ENCODE measurements around the gene CEND1. TPM values are rescaled to one million over a fixed set of nuclear protein-coding genes. Genes with fewer than 3 reads are reported as not detected.

The CEND1 gene
- total RNA-seq, result 0.27 and 0.34 TPM in 2 replicates

DNA sequence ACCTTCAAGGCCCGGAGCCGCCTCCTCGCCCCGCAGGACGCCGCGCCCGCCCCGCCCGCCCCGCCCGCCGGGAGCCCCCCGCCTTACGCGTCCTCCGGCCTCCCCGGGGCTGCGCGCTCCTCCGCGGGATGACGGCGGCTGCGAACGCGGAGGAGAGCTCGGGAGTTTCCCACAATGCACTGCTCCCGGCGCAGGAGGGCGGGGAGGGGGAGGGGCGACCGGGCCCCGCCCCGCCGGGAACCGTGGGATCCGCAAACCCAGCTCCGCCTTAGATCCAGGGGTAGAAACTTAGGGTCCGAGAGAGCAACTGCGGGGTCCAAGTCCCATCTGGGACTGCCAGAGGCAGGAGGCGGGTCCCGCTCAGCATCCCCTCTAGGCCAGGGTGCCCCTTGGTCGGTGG, at the start of gene CEND1:
TSS of gene CEND1 (minus strand) at position 148 of the 400 bp plus-strand sequence. CDS start 1,514 bp downstream, outside the sequence.
- ChIA-PET CTCF (no interaction called here), POLR2A (interaction anchor here (1.0 kb wide), 1 partner anchor 19 kb away, joined by 3 read pairs; the partner anchor contains the start of gene RPLP2)
- Mint-ChIP-seq H3K9me3 (no peaks in the 10 kb centered on the region), H3K36me3 (ENCODE audit: low read depth) (peaks cover 19% of the 10 kb centered on the region), H3K4me1 (peaks cover 7% of the 10 kb centered on the region), H3K27me3 (peaks cover 2% of the 10 kb centered on the region), H3K4me3 (peak within 1 kb of the TSS; percentile 35), H3K27ac (no peak within 1 kb of the TSS)
- DNase-seq (no peak), ATAC-seq (ENCODE audit: low read depth) (peak; percentile 68)
- TF ChIP-seq, protein P1, sequence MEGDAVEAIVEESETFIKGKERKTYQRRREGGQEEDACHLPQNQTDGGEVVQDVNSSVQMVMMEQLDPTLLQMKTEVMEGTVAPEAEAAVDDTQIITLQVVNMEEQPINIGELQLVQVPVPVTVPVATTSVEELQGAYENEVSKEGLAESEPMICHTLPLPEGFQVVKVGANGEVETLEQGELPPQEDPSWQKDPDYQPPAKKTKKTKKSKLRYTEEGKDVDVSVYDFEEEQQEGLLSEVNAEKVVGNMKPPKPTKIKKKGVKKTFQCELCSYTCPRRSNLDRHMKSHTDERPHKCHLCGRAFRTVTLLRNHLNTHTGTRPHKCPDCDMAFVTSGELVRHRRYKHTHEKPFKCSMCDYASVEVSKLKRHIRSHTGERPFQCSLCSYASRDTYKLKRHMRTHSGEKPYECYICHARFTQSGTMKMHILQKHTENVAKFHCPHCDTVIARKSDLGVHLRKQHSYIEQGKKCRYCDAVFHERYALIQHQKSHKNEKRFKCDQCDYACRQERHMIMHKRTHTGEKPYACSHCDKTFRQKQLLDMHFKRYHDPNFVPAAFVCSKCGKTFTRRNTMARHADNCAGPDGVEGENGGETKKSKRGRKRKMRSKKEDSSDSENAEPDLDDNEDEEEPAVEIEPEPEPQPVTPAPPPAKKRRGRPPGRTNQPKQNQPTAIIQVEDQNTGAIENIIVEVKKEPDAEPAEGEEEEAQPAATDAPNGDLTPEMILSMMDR (IDR thresholded peaks at IDR 0.05), result no peak
- intact Hi-C loops (cut with micrococcal nuclease), result no loop called here

DNA sequence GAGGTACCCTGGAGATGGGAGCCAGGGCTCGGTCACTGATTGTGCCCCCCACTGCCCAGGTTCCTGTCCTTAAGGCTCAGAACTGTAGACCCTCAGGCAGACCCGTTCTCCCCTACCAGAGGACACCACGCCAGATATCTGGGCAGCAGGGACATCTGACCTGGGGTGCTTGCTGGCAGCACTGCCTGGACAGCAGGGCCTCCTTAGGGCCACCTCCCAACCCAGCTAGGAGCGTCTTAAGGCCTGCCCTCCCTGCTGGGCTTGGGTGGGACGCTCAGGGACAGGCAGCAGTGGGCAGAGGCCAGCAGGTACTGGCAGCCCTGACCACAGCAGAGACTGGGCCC, 49.4 kb upstream of the CEND1 start:
- H3K27ac Mint-ChIP-seq, result no peak overlapping the region
- POLR2A ChIA-PET, result interaction anchor here (1.8 kb wide), 1 partner anchor 8 kb away, joined by 4 read pairs; no protein-coding TSS in a partner anchor
- CTCF ChIA-PET, result no interaction called here

DNA sequence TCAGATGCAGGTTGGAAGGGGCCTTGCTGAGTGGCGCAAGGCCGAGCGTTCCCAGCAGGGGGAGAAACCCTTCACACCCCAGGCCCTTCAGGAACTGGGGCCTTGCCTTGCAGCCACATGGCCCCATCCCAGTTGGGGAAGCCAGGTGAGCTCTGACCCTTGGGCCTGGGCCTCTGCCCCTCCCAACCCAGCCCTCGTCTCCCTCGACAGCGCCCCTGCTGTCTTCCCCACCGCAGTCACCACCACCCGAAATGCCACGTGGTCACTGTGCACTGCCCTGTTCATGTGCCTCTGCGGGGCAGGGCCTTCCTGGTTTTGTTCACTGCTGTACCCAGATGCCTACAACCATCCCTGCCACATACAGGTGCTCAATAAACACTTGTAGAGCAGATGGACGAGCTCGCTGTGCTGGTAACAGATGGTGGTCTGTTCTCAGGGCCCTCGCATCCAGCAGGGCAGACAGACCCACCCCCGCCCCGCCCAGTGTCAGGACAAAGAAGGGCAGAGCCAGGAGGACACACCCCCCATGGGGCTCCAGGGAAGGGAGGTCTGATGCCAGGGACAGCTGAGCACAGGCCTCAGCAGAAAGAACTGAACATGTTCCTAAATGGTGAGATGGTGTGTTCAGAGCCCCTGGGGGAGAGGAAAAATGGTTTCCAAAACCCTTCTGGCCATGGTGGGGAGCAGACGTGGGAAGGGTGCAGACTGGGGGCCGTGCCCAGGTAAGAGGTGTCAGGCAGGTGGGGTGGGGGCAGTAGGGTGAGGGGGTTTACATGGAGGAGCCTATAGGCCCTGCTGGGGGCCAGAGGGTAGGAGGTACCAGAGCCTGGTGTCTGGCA, 48.8 kb upstream of the CEND1 start:
- ATAC-seq (ENCODE audit: low read depth), result no peak
- no peaks in the 10 kb centered on the region for H3K9me3 Mint-ChIP-seq
- no peak overlapping the region for H3K4me3 Mint-ChIP-seq
- H3K27me3 Mint-ChIP-seq, result peaks cover 3% of the 10 kb centered on the region
- DNase-seq, result no peak
- intact Hi-C loops (cut with micrococcal nuclease), result no loop called here
- H3K36me3 Mint-ChIP-seq (ENCODE audit: low read depth), result peaks cover 36% of the 10 kb centered on the region
- ChIA-PET POLR2A (interaction anchor here (1.8 kb wide), 1 partner anchor 9 kb away, joined by 4 read pairs; no protein-coding TSS in a partner anchor), CTCF (no interaction called here)
- H3K27ac Mint-ChIP-seq, result no peak overlapping the region
- TF ChIP-seq, protein P1 (IDR thresholded peaks at IDR 0.05), result no peak
- H3K4me1 Mint-ChIP-seq, result peaks cover 29% of the 10 kb centered on the region

More for the DNA sequence above, 49.4 kb upstream of the CEND1 start:
- H3K9me3 Mint-ChIP-seq, result no peaks in the 10 kb centered on the region
- peaks cover 36% of the 10 kb centered on the region for H3K36me3 Mint-ChIP-seq (ENCODE audit: low read depth)
- H3K4me3 Mint-ChIP-seq, result no peak overlapping the region
- intact Hi-C loops (cut with micrococcal nuclease), result no loop called here
- H3K27me3 Mint-ChIP-seq, result no peaks in the 10 kb centered on the region
- H3K4me1 Mint-ChIP-seq, result peaks cover 29% of the 10 kb centered on the region
- DNase-seq (no peak), ATAC-seq (ENCODE audit: low read depth) (no peak)
- TF ChIP-seq, protein P1 (IDR thresholded peaks at IDR 0.05), result no peak

DNA sequence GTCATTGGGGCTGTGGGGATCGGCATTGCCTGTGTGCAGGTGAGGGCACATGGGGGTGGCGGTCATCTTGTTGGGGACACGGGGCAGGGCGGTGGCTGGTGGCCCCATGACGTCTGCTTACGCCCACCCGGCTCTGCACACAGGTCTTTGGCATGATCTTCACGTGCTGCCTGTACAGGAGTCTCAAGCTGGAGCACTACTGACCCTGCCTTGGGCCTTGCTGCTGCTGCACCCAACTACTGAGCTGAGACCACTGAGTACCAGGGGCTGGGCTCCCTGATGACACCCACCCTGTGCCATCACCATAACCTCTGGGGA, 48.1 kb upstream of the CEND1 start:
- Mint-ChIP-seq H3K36me3 (ENCODE audit: low read depth) (peaks cover 36% of the 10 kb centered on the region), H3K4me3 (no peak overlapping the region), H3K9me3 (no peaks in the 10 kb centered on the region), H3K27ac (no peak overlapping the region), H3K27me3 (peaks cover 3% of the 10 kb centered on the region), H3K4me1 (peaks cover 26% of the 10 kb centered on the region)
- DNase-seq (no peak), ATAC-seq (ENCODE audit: low read depth) (no peak)
- POLR2A ChIA-PET, result interaction anchor here (1.8 kb wide), 1 partner anchor 10 kb away, joined by 4 read pairs; no protein-coding TSS in a partner anchor
- intact Hi-C loops (cut with micrococcal nuclease), result no loop called here
- CTCF ChIA-PET, result no interaction called here
- TF ChIP-seq, protein P1 (IDR thresholded peaks at IDR 0.05), result no peak

DNA sequence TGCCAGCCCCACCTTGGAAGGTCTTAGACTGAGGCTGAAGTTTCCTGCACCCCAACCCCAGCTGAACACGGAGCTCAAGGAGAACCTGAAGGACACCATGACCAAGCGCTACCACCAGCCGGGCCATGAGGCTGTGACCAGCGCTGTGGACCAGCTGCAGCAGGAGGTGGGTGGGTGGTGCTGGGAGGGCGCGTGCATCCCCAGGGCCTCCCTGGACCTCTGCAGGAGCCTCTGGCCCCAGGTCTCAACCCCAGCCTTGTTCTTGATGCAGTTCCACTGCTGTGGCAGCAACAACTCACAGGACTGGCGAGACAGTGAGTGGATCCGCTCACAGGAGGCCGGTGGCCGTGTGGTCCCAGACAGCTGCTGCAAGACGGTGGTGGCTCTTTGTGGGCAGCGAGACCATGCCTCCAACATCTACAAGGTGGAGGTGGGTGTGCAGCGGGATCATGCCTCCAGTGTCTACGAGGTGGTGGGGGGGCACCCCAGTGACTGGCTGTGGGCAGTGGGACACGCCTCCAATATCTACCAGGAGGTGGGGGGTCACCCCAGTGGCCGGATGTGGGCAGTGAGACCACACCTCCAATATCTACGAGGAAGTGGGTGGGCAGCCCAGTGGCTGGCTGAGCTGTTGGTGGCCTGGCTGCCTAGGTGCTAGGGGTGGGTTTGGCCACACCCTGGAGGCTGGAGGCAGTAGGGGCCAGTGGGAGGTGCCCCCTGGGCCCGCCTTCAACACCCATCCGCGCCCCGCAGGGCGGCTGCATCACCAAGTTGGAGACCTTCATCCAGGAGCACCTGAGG, 47.5 kb upstream of the CEND1 start:
- CTCF ChIA-PET, result interaction anchor here (0.6 kb wide), 1 partner anchor 11 kb away, joined by 3 read pairs; no protein-coding TSS in a partner anchor

More for the DNA sequence above, 47.5 kb upstream of the CEND1 start:
- Mint-ChIP-seq H3K27me3 (peaks cover 3% of the 10 kb centered on the region), H3K4me3 (no peak overlapping the region), H3K27ac (no peak overlapping the region), H3K9me3 (no peaks in the 10 kb centered on the region), H3K36me3 (ENCODE audit: low read depth) (peaks cover 36% of the 10 kb centered on the region), H3K4me1 (peaks cover 26% of the 10 kb centered on the region)
- ATAC-seq (ENCODE audit: low read depth), result no peak
- intact Hi-C loops (cut with micrococcal nuclease), result no loop called here
- POLR2A ChIA-PET, result no interaction called here
- TF ChIP-seq, protein P1 (IDR thresholded peaks at IDR 0.05), result no peak
- DNase-seq, result no peak
